ENCODE data around the gene LNP1. TPM values are rescaled to one million over a fixed set of nuclear protein-coding genes. Genes with fewer than 3 reads are reported as not detected.
"Not testable (repeated sequence)": the region's sequence is repeated elsewhere in the genome, so short reads cannot be mapped to it uniquely, and the experiment has no call there.

LNP1 gene
- 4.4 TPM for total RNA-seq
- polyA plus RNA-seq (ENCODE audit: insufficient read depth, low read depth, low replicate concordance) = 1.7 TPM
- long read RNA-seq, donor 1, partial matches to known transcripts = 0 of 3 reads
- long read RNA-seq, donor 1, other reads (novel, unspliced or antisense) = 0 of 3 reads
- long read RNA-seq, donor 2, partial matches to known transcripts = 0 of 3 reads
- long read RNA-seq, donor 2, other reads (novel, unspliced or antisense) = 0 of 3 reads
- long read RNA-seq, donor 3, partial matches to known transcripts = 0 of 1 reads
- long read RNA-seq, donor 3, other reads (novel, unspliced or antisense) = 0 of 1 reads
- long read RNA-seq, donor 4, partial matches to known transcripts = 0 of 2 reads
- long read RNA-seq, donor 4, other reads (novel, unspliced or antisense) = 0 of 2 reads
- long read RNA-seq, donor 5, partial matches to known transcripts = 0 of 1 reads
- long read RNA-seq, donor 5, other reads (novel, unspliced or antisense) = 0 of 1 reads
- long read RNA-seq, donor 6, partial matches to known transcripts = 0 of 4 reads
- long read RNA-seq, donor 6, other reads (novel, unspliced or antisense) = 0 of 4 reads
- long read RNA-seq, donor 7, partial matches to known transcripts = 0 of 1 reads
- long read RNA-seq, donor 7, other reads (novel, unspliced or antisense) = 0 of 1 reads
- long read RNA-seq, donor 8, partial matches to known transcripts = 0 of 2 reads
- long read RNA-seq, donor 8, other reads (novel, unspliced or antisense) = 0 of 2 reads
- long read RNA-seq, donor 9 = 0 reads
- long read RNA-seq, donor 10, partial matches to known transcripts = 0 of 1 reads
- long read RNA-seq, donor 10, other reads (novel, unspliced or antisense) = 0 of 1 reads

- TF ChIP-seq CTCF (IDR thresholded peaks at IDR 0.05; ENCODE audit: borderline replicate concordance, extremely low read depth, insufficient read depth) = no peak
- H3K36me3 ChIP-seq (ENCODE audit: control insufficient read depth in 2 of 3, insufficient read depth in 3 of 3, low read length in 3 of 3) = no peaks in the 10 kb centered on the region
- peaks cover 5 to 12% (median 10%) of the 10 kb centered on the region in 3 donors for H3K4me1 ChIP-seq (ENCODE audit: control insufficient read depth in 2 of 3, insufficient read depth in 2 of 3, low read depth in 1 of 3, low read length in 3 of 3)
- H3K27ac ChIP-seq (ENCODE audit: low read depth in 2 of 2, low read length in 2 of 2) = peak within 1 kb of the TSS; percentile 93 to 94
- intact Hi-C loops (cut with DNase I) = no loop called here
- H3K27me3 ChIP-seq (ENCODE audit: control insufficient read depth, insufficient read depth, low read length) = no peaks in the 10 kb centered on the region
- FAIRE-seq (peak; percentile 49), DNase-seq (peak; percentile 97 to 99 (median 99))
- peak within 1 kb of the TSS; percentile 89 to 99 (median 99) for H3K4me3 ChIP-seq (ENCODE audit: low read length in 3 of 3)
- peak within 1 kb of the TSS; percentile 84 to 100 (median 93) for H3K9ac ChIP-seq (ENCODE audit: low read length in 3 of 3)
- H3K9me3 ChIP-seq (ENCODE audit: control insufficient read depth in 2 of 3, insufficient read depth in 1 of 3, low read length in 3 of 3) = no peaks in the 10 kb centered on the region
These were observed at the start of gene LNP1, which contains the start of gene TOMM70 for GRCh38 chr3:100400780-100401673. TSS of gene LNP1 (plus strand) at chr3:100401539. CDS start at chr3:100429730, 28,191 bp downstream. TSS of gene TOMM70 (minus strand) at chr3:100401089. CDS start at chr3:100400949, 140 bp downstream.

DNA sequence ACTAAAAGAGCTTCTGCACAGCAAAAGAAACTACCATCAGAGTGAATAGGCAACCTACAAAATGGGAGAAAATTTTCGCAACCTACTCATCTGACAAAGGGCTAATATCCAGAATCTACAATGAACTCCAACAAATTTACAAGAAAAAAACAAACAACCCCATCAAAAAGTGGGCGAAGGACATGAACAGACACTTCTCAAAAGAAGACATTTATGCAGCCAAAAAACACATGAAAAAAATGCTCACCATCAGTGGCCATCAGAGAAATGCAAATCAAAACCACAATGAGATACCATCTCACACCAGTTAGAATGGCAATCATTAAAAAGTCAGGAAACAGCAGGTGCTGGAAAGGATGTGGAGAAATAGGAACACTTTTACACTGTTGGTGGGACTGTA is 49.6 kb upstream of the LNP1 start:
- H3K27me3 ChIP-seq (ENCODE audit: control insufficient read depth, insufficient read depth, low read length); H3K4me3 ChIP-seq (ENCODE audit: low read length in 3 of 3); DNase-seq; H3K9ac ChIP-seq (ENCODE audit: low read length in 3 of 3); FAIRE-seq; intact Hi-C loops (cut with DNase I); H3K27ac ChIP-seq (ENCODE audit: low read depth in 2 of 2, low read length in 2 of 2); H3K9me3 ChIP-seq (ENCODE audit: control insufficient read depth in 2 of 3, insufficient read depth in 1 of 3, low read length in 3 of 3): not testable (repeated sequence)
- H3K36me3 ChIP-seq (ENCODE audit: control insufficient read depth in 2 of 3, insufficient read depth in 3 of 3, low read length in 3 of 3) = peaks cover 4 to 46% (median 6%) of the 10 kb centered on the region in 3 donors
- H3K4me1 ChIP-seq (ENCODE audit: control insufficient read depth in 2 of 3, insufficient read depth in 2 of 3, low read depth in 1 of 3, low read length in 3 of 3) = peaks cover 0 to 16% (median 6%) of the 10 kb centered on the region in 3 donors

GRCh38 chr3:100352296-100353231 is 48.8 kb upstream of the LNP1 start:
- Histone ChIP-seq H3K36me3 (ENCODE audit: control insufficient read depth in 2 of 3, insufficient read depth in 3 of 3, low read length in 3 of 3) (peaks cover 4 to 46% (median 6%) of the 10 kb centered on the region in 3 donors), H3K4me1 (ENCODE audit: control insufficient read depth in 2 of 3, insufficient read depth in 2 of 3, low read depth in 1 of 3, low read length in 3 of 3) (peaks cover 0 to 16% (median 6%) of the 10 kb centered on the region in 3 donors), H3K9ac (ENCODE audit: low read length in 3 of 3) (no peak overlapping the region), H3K27ac (ENCODE audit: low read depth in 2 of 2, low read length in 2 of 2) (peak overlapping the region; percentile 23 to 89), H3K27me3 (ENCODE audit: control insufficient read depth, insufficient read depth, low read length) (no peaks in the 10 kb centered on the region), H3K9me3 (ENCODE audit: control insufficient read depth in 2 of 3, insufficient read depth in 1 of 3, low read length in 3 of 3) (no peaks in the 10 kb centered on the region), H3K4me3 (ENCODE audit: low read length in 3 of 3) (no peak overlapping the region)
- intact Hi-C loops (cut with DNase I) = no loop called here
- FAIRE-seq (peak; percentile 32), DNase-seq (peak in 2 of 5 donors; percentile 9 to 34)
- no peak for TF ChIP-seq CTCF (IDR thresholded peaks at IDR 0.05; ENCODE audit: borderline replicate concordance, extremely low read depth, insufficient read depth)

Data from kidney (tissue), 22 donors.